Measurements from ENCODE around the gene NIPSNAP2.
A peak's percentile ranks its signal among the peaks of the same experiment; 100 is the strongest.

The NIPSNAP2 gene

GRCh38 chr7:55957190-55957589, 7.2 kb upstream of the NIPSNAP2 start:
- H3K4me1 ChIP-seq (ENCODE audit: control insufficient read depth, insufficient read depth, low read length) = no peaks in the 10 kb centered on the region
- H3K4me3 ChIP-seq (ENCODE audit: low read depth, low read length) = no peak overlapping the region
- H3K9me3 ChIP-seq (ENCODE audit: control insufficient read depth, insufficient read depth, low read length) = no peaks in the 10 kb centered on the region
- peaks cover 26% of the 10 kb centered on the region for H3K36me3 ChIP-seq (ENCODE audit: control insufficient read depth, insufficient read depth, low read length)
- H3K27ac ChIP-seq (ENCODE audit: low read depth, low read length) = no peak overlapping the region
- H3K27me3 ChIP-seq (ENCODE audit: control insufficient read depth, insufficient read depth, low read length) = no peaks in the 10 kb centered on the region
- H3K9ac ChIP-seq (ENCODE audit: low read depth, low read length) = no peak overlapping the region

- no peaks in the 10 kb centered on the region for H3K9me3 ChIP-seq (ENCODE audit: control insufficient read depth, insufficient read depth, low read length)
- no peak overlapping the region for H3K4me3 ChIP-seq (ENCODE audit: low read depth, low read length)
- H3K9ac ChIP-seq (ENCODE audit: low read depth, low read length) = no peak overlapping the region
- 0 out of 2 replicates have a peak, but pooled peaks cover 2% of the 10 kb centered on the region for H3K36me3 ChIP-seq (ENCODE audit: control insufficient read depth, insufficient read depth, low read length)
- H3K4me1 ChIP-seq (ENCODE audit: control insufficient read depth, insufficient read depth, low read length) = 0 out of 2 replicates have a peak, but pooled peaks cover 6% of the 10 kb centered on the region
- peaks cover 6% of the 10 kb centered on the region; the same call in 1 of the 2 replicates for H3K27me3 ChIP-seq (ENCODE audit: control insufficient read depth, insufficient read depth, low read length)
- H3K27ac ChIP-seq (ENCODE audit: low read depth, low read length) = no peak overlapping the region
These were observed 2.4 kb upstream of the NIPSNAP2 start for GRCh38 chr7:55962014-55962413.

- Histone ChIP-seq H3K36me3 (ENCODE audit: control insufficient read depth, insufficient read depth, low read length) (0 out of 2 replicates have a peak, but pooled peaks cover 4% of the 10 kb centered on the region), H3K4me3 (ENCODE audit: low read depth, low read length) (peak overlapping the region; percentile 51), H3K27ac (ENCODE audit: low read depth, low read length) (no peak overlapping the region), H3K9ac (ENCODE audit: low read depth, low read length) (no peak overlapping the region), H3K9me3 (ENCODE audit: control insufficient read depth, insufficient read depth, low read length) (no peaks in the 10 kb centered on the region), H3K4me1 (ENCODE audit: control insufficient read depth, insufficient read depth, low read length) (0 out of 2 replicates have a peak, but pooled peaks cover 6% of the 10 kb centered on the region), H3K27me3 (ENCODE audit: control insufficient read depth, insufficient read depth, low read length) (peaks cover 6% of the 10 kb centered on the region; the same call in 1 of the 2 replicates)
These were observed 709 bp upstream of the NIPSNAP2 start for GRCh38 chr7:55963584-55964168.

- Histone ChIP-seq H3K4me3 (ENCODE audit: low read depth, low read length) (peak overlapping the region; percentile 89), H3K27ac (ENCODE audit: low read depth, low read length) (peak overlapping the region; percentile 81), H3K36me3 (ENCODE audit: control insufficient read depth, insufficient read depth, low read length) (0 out of 2 replicates have a peak, but pooled peaks cover 4% of the 10 kb centered on the region)
These were observed 700 bp downstream of the NIPSNAP2 start for GRCh38 chr7:55965100-55965470.

GRCh38 chr7:55965805-55966421, 1.5 kb downstream of the NIPSNAP2 start:
- Histone ChIP-seq H3K4me3 (ENCODE audit: low read depth, low read length) (peak overlapping the region; percentile 89; the same call in 1 of the 2 replicates), H3K9me3 (ENCODE audit: control insufficient read depth, insufficient read depth, low read length) (no peaks in the 10 kb centered on the region), H3K4me1 (ENCODE audit: control insufficient read depth, insufficient read depth, low read length) (0 out of 2 replicates have a peak, but pooled peaks cover 6% of the 10 kb centered on the region), H3K27me3 (ENCODE audit: control insufficient read depth, insufficient read depth, low read length) (peaks cover 6% of the 10 kb centered on the region; the same call in 1 of the 2 replicates), H3K36me3 (ENCODE audit: control insufficient read depth, insufficient read depth, low read length) (0 out of 2 replicates have a peak, but pooled peaks cover 4% of the 10 kb centered on the region), H3K27ac (ENCODE audit: low read depth, low read length) (no peak overlapping the region), H3K9ac (ENCODE audit: low read depth, low read length) (no peak overlapping the region)

More at GRCh38 chr7:55965100-55965470, 700 bp downstream of the NIPSNAP2 start:
- Histone ChIP-seq H3K27me3 (ENCODE audit: control insufficient read depth, insufficient read depth, low read length) (peaks cover 6% of the 10 kb centered on the region; the same call in 1 of the 2 replicates), H3K9me3 (ENCODE audit: control insufficient read depth, insufficient read depth, low read length) (no peaks in the 10 kb centered on the region), H3K9ac (ENCODE audit: low read depth, low read length) (peak overlapping the region; percentile 76), H3K4me1 (ENCODE audit: control insufficient read depth, insufficient read depth, low read length) (0 out of 2 replicates have a peak, but pooled peaks cover 6% of the 10 kb centered on the region)

GRCh38 chr7:55966851-55967250, 2.5 kb downstream of the NIPSNAP2 start:
- Histone ChIP-seq H3K4me1 (ENCODE audit: control insufficient read depth, insufficient read depth, low read length) (0 out of 2 replicates have a peak, but pooled peaks cover 6% of the 10 kb centered on the region), H3K9ac (ENCODE audit: low read depth, low read length) (no peak overlapping the region), H3K27me3 (ENCODE audit: control insufficient read depth, insufficient read depth, low read length) (peaks cover 6% of the 10 kb centered on the region; the same call in 1 of the 2 replicates), H3K27ac (ENCODE audit: low read depth, low read length) (no peak overlapping the region), H3K9me3 (ENCODE audit: control insufficient read depth, insufficient read depth, low read length) (no peaks in the 10 kb centered on the region), H3K4me3 (ENCODE audit: low read depth, low read length) (no peak overlapping the region), H3K36me3 (ENCODE audit: control insufficient read depth, insufficient read depth, low read length) (0 out of 2 replicates have a peak, but pooled peaks cover 4% of the 10 kb centered on the region)

- 0 out of 2 replicates have a peak, but pooled peaks cover 6% of the 10 kb centered on the region for H3K4me1 ChIP-seq (ENCODE audit: control insufficient read depth, insufficient read depth, low read length)
- no peak overlapping the region for H3K9ac ChIP-seq (ENCODE audit: low read depth, low read length)
- no peak overlapping the region for H3K27ac ChIP-seq (ENCODE audit: low read depth, low read length)
- H3K9me3 ChIP-seq (ENCODE audit: control insufficient read depth, insufficient read depth, low read length) = no peaks in the 10 kb centered on the region
- no peak overlapping the region for H3K4me3 ChIP-seq (ENCODE audit: low read depth, low read length)
- 0 out of 2 replicates have a peak, but pooled peaks cover 4% of the 10 kb centered on the region for H3K36me3 ChIP-seq (ENCODE audit: control insufficient read depth, insufficient read depth, low read length)
- no peaks in the 10 kb centered on the region for H3K27me3 ChIP-seq (ENCODE audit: control insufficient read depth, insufficient read depth, low read length)
These were observed 5.0 kb downstream of the NIPSNAP2 start for GRCh38 chr7:55969391-55969790.

- Histone ChIP-seq H3K27me3 (ENCODE audit: control insufficient read depth, insufficient read depth, low read length) (no peaks in the 10 kb centered on the region), H3K4me3 (ENCODE audit: low read depth, low read length) (no peak overlapping the region), H3K9me3 (ENCODE audit: control insufficient read depth, insufficient read depth, low read length) (no peaks in the 10 kb centered on the region), H3K36me3 (ENCODE audit: control insufficient read depth, insufficient read depth, low read length) (0 out of 2 replicates have a peak, but pooled peaks cover 4% of the 10 kb centered on the region), H3K27ac (ENCODE audit: low read depth, low read length) (no peak overlapping the region), H3K9ac (ENCODE audit: low read depth, low read length) (no peak overlapping the region), H3K4me1 (ENCODE audit: control insufficient read depth, insufficient read depth, low read length) (0 out of 2 replicates have a peak, but pooled peaks cover 6% of the 10 kb centered on the region)
These were observed 6.2 kb downstream of the NIPSNAP2 start for GRCh38 chr7:55970561-55970960.

GRCh38 chr7:55970978-55971377, 6.6 kb downstream of the NIPSNAP2 start:
- Histone ChIP-seq H3K4me3 (ENCODE audit: low read depth, low read length) (no peak overlapping the region), H3K36me3 (ENCODE audit: control insufficient read depth, insufficient read depth, low read length) (0 out of 2 replicates have a peak, but pooled peaks cover 4% of the 10 kb centered on the region), H3K4me1 (ENCODE audit: control insufficient read depth, insufficient read depth, low read length) (0 out of 2 replicates have a peak, but pooled peaks cover 2% of the 10 kb centered on the region), H3K9me3 (ENCODE audit: control insufficient read depth, insufficient read depth, low read length) (no peaks in the 10 kb centered on the region), H3K27me3 (ENCODE audit: control insufficient read depth, insufficient read depth, low read length) (no peaks in the 10 kb centered on the region), H3K27ac (ENCODE audit: low read depth, low read length) (no peak overlapping the region), H3K9ac (ENCODE audit: low read depth, low read length) (no peak overlapping the region)

GRCh38 chr7:55973747-55974250, 9.4 kb downstream of the NIPSNAP2 start:
- Histone ChIP-seq H3K27me3 (ENCODE audit: control insufficient read depth, insufficient read depth, low read length) (no peaks in the 10 kb centered on the region), H3K9me3 (ENCODE audit: control insufficient read depth, insufficient read depth, low read length) (no peaks in the 10 kb centered on the region), H3K4me1 (ENCODE audit: control insufficient read depth, insufficient read depth, low read length) (no peaks in the 10 kb centered on the region), H3K27ac (ENCODE audit: low read depth, low read length) (no peak overlapping the region), H3K9ac (ENCODE audit: low read depth, low read length) (no peak overlapping the region), H3K4me3 (ENCODE audit: low read depth, low read length) (no peak overlapping the region), H3K36me3 (ENCODE audit: control insufficient read depth, insufficient read depth, low read length) (peaks cover 11% of the 10 kb centered on the region)
